ENCODE results near the gene MAST2.

Gene MAST2

DNA sequence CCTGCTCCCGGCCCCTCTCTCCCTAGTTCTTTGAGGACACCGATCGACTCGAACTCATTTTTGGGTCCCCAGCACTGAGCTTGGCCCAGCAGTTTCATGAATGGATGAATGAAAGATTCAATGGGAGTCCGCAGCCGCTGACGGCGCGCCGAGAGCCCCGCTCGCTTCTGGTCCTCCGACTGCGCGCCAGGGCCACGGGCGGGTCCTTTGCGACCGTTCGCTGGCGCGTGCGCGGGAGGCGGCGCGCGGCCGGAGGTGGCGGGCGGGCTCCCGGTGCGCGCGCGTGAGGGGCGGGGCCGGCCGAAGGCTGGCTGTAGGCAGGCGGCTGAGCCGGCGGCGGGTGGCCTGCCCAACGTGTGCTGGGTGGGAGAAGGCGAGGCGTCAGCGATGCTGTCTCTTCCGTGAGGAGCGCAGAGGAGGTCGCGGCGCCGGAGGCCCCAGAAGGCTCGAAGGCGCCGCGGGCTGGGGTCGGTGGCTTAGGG lies at the start of gene MAST2:
Gene MAST2, plus strand, starts transcription at position 314 of the 482 bp plus-strand sequence. CDS start 284 bp downstream, outside the sequence.
- peak; percentile 83 for DNase-seq

DNA sequence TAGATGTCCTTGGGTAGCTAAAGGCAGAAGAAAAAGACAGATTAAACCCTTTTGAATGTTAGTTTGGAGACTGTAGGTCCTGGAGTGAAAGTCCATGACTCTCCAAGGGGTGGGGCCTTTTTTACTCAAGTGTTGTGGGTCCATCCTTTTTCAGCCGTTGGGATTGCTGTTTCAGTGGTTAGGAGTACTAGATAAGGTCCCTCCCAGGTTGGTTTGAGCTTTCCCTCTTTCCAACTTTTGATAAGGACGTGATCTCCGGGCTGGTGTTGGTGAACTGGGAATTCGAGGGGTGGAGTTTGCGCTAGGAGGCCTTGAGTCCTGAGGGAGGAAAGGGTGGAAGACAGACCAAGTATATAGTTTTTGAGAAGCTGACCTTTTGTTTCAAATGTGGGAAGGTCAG lies 47.7 kb upstream of the MAST2 start:
- DNase-seq: no peak

- no peak for DNase-seq
These were observed 41.1 kb upstream of the MAST2 start for GRCh38 chr1:45762291-45762690.

- DNase-seq: no peak
These were observed 37.2 kb upstream of the MAST2 start for GRCh38 chr1:45765999-45766792.

DNA sequence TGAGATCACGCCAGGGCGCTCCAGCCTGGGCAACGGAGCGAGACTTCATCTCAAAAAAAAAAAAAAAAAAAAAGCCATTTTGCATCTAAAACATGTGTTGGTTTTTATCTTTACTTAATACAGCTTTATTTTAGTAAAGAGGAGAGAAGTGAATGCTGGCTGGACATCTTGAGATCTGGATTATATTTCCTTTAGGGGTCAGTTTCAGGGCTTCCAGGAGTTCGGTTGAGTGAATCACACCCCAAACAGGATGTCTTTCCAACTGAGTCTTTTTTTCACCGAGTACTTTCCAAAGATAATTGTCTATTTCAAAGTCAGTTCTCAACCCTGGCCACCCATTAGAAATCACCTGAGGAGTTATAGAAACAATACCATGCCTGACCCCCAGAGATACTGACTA lies 36.4 kb upstream of the MAST2 start:
- no peak for DNase-seq

GRCh38 chr1:45769261-45769932 lies 34.0 kb upstream of the MAST2 start:
- DNase-seq: no peak

GRCh38 chr1:45772971-45773370 lies 30.4 kb upstream of the MAST2 start:
- DNase-seq: no peak

DNA sequence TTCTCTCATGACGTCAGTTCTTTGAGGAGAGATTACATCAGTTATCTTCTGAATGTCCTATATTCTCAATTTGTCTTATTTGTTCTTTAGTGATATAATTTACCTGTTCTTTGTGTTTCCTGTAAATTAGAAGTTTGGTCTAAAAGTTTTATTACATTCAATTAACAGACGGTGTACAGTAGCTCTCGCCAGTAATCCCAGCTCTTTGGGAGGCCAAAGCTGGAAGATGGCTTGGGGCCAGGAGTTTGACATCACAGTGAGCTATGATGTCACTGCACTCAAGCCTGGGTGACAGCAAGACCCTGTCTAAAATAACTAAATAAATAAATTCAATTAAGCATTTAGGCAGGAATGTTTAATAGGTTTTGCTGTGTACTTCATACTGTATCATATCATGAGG lies 27.6 kb upstream of the MAST2 start:
- DNase-seq: no peak

DNA sequence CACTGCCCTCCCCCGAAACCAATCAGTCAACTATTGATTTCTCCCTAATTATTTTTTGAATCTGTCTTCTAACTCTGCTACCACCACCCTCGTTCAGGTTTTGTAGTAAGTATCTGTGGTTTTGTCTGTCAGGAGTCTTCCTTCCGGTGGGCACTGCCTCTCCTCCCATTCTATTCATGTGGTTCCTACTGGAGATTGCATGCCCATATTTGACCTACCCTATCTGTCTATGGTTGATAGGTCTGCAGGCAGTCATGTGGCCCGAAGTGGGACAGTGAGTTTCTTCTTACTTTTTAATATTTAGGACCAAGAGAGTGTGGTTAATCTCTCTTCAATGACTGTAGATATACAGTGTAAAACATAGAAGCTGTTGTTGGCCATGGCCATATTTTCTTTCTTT lies 17.8 kb upstream of the MAST2 start:
- no peak for DNase-seq

GRCh38 chr1:45787905-45788304 lies 15.5 kb upstream of the MAST2 start:
- no peak for DNase-seq

DNA sequence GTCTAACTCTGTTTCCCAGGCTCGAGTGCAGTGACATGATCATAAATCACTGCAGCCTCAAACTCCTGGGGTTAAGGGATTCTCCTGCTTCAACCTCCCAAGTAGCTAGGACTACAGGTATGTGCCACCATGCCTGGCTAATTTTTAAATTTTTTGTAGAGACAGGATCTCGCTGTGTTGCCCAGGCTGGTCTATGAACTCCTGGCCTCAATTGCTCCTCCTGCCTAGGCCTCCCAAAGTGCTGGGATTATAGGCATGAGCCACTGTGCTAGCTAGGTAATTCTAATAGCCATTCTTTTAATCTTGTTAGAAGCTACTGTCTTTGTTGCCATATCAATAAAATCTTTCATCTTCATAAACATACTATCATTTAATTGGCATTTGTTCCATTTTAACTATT lies 13.8 kb upstream of the MAST2 start:
- no peak for DNase-seq

DNA sequence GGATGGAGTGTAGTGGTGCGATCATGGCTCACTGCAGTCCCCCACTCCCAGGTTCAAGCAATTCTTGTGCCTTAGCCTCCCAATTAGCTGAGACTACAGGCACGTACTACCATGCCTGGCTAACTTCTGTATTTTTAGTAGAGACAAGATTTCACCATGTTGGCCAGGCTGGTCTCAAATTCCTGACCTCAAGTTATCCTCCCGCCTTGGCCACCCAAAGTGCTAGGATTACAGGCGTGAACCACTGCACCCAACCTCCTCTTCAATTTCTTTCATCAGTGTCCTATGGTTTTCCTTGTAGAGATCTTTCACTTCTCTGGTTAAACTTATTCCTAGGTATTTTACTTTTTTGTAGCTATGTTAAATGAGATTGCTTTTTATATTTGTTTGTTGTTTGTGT lies 10.7 kb upstream of the MAST2 start:
- DNase-seq: no peak

DNA sequence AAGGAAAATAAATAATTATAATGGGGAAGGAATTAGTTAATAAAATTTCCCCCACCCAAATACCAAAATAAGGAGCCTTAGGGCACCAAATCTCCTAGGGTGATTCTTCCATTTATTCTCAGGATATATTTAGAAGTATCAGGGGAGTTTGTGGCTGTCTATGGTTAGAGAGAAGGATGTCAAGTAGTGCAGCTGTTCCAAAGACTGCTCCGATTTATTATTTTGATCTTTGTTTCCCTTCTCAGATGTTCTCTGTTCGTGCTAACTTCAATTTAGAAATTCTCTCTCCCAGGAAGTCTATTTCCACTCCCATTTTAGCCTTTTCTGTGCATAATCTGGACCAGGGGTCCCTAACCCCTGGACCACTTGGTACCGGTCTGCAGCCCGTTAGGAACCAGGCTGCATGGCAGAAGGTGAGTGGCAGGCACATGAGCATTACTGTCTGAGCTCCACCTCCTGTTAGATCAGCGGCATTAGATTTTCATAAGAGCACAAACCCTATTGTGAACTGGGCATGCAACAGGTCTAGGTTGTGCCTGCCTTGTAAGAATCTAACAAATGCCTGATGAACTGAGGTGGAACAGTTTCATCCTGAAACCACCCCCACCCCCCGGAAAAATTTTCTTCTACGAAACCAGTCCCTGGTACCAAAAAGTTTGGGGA lies 9.3 kb upstream of the MAST2 start:
- DNase-seq: no peak

- DNase-seq: no peak
These were observed 7.0 kb upstream of the MAST2 start for GRCh38 chr1:45796381-45796780.

DNA sequence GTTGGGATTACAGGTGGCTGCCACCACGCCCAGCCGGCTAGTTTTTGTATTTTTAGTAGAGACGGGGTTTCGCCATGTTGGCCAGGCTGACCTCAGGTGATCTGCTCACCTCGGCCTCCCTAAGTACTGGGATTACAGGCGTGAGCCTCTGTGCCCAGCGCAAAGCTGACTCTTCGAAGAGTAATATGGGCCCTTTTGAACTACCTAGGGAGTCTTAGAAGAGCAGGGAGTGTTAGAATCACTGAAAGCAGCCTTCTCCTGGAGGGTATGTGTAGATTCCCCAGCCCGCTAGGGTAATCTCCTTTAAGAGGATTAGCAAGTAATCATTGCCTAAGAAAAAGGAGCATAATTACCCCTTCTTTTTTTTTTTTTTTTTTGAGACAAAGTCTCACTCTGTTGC lies 6.5 kb upstream of the MAST2 start:
- no peak for DNase-seq

GRCh38 chr1:45800899-45801298 lies 2.5 kb upstream of the MAST2 start:
- no peak for DNase-seq

DNA sequence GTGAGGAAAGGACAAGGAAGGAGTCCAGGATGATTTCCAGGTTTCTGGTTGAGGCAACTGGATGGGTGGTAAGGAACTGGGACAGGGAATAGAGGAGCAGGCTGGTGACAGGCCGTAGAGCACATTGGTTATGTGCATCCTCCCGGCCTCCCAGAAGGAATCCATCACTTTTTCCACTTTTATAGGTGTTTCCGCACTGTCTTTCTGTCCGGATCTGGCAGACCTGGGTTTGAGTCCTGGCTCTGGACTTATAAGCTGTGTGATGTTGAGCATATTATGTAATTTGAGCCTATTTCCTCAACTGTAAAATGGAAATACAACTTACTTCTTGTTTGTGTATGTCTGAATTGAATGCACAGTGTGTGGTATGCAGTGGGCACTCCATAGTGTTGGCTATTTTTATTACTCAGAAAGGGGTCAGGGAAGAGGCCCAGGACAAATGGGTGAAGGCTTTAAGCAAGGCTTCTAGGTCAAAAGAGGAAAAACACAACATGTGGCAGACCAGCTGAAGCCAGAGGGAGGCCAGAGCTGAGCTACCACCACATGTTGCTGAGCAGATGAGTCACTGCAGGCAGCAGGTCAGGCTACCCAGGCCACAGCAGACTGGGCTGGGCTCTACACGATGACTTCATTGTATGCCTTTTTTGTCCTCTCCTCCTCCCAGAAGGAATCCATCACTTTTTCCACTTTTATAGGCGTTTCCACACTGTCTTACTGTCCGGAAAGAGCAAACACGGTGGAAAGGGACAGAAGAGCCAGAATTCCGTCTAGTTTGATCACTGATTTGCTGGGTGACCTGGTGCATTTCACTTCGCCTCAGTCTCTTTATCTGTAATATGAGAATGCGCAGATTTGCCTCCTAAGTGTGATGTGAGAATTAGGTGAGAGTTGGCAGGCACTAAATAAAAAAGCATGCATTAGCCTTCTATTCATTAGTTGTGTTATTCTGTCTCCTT lies 791 bp upstream of the MAST2 start:
- peak; percentile 64 for DNase-seq

GRCh38 chr1:45803781-45804668 lies 613 bp downstream of the MAST2 start:
- DNase-seq: peak; percentile 39

DNA sequence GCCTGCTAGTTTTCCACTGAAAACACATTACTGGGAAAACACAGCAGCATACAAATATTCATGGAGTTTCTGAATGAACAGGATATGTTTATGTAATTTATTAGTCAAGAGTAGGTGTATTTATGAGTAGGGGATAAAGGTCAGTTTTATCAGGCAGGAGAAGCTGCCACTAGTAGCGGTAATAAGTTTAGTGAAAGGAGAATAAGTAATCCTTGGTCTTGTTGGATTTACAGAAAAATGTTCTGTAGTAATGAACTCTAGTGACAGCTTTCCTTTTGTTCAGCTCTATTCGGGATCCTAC lies 1.2 kb downstream of the MAST2 start:
- DNase-seq: no peak

GRCh38 chr1:45806129-45806528 lies 2.7 kb downstream of the MAST2 start:
- DNase-seq: no peak

DNA sequence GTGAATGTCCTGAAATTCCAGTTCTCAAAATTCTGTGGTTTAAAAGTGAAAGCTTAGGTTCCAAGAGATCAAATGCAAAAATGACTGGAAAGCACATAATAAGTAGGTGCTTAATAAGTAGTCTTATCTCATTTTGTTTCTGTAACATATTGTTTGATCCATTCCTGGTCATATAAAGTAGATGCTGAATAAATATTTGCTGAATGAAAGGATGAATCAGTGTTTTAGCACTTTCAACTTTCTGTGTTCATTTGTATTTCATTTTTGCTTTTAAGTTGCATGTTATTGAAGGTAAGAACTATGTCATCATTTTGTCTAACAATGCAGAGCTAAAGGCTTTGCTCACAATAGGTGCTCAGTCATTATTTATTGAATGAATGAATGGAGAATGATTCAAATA lies 6.3 kb downstream of the MAST2 start:
- DNase-seq: no peak

GRCh38 chr1:45814776-45815175 lies 11.4 kb downstream of the MAST2 start:
- no peak for DNase-seq
